ENCODE results near the gene F2RL3.
"Not testable (repeated sequence)": the region's sequence is repeated elsewhere in the genome, so short reads cannot be mapped to it uniquely, and the experiment has no call there.

- TF ChIP-seq, protein P1, sequence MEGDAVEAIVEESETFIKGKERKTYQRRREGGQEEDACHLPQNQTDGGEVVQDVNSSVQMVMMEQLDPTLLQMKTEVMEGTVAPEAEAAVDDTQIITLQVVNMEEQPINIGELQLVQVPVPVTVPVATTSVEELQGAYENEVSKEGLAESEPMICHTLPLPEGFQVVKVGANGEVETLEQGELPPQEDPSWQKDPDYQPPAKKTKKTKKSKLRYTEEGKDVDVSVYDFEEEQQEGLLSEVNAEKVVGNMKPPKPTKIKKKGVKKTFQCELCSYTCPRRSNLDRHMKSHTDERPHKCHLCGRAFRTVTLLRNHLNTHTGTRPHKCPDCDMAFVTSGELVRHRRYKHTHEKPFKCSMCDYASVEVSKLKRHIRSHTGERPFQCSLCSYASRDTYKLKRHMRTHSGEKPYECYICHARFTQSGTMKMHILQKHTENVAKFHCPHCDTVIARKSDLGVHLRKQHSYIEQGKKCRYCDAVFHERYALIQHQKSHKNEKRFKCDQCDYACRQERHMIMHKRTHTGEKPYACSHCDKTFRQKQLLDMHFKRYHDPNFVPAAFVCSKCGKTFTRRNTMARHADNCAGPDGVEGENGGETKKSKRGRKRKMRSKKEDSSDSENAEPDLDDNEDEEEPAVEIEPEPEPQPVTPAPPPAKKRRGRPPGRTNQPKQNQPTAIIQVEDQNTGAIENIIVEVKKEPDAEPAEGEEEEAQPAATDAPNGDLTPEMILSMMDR (IDR thresholded peaks at IDR 0.05), result not testable (repeated sequence)
- TF ChIP-seq EP300, POLR2AphosphoS5 (IDR thresholded peaks at IDR 0.05): not testable (repeated sequence)
Observed at GRCh38 chr19:16874978-16875299, 13.9 kb upstream of the F2RL3 start.

Data from stomach (tissue), 4 donors.